ENCODE measurements around the gene FLVCR1. TPM values are rescaled to one million over a fixed set of nuclear protein-coding genes. Genes with fewer than 3 reads are reported as not detected.

FLVCR1 gene
- total and polyA plus RNA-seq, 9 of the 15 experiments (the other 6 are each of a cell fraction or from before 2014, with no cell fraction given): 5.2 to 18.0 (median 12.5) TPM

- TF ChIP-seq REST (IDR thresholded peaks at IDR 0.05; ENCODE audit: borderline replicate concordance) (no peak; the same call in 1 of the 2 replicates), REST (CRISPR knock-in tag; IDR thresholded peaks at IDR 0.05; ENCODE audit: low read depth) (no peak), FOXO4 (CRISPR knock-in tag; IDR thresholded peaks at IDR 0.05) (no peak), TSC22D4 (tag; IDR thresholded peaks at IDR 0.05) (no peak), PREB (CRISPR knock-in tag; IDR thresholded peaks at IDR 0.05) (0 out of 2 replicates have a peak, but pooled peaks have one; percentile 70), GABPB1 (CRISPR knock-in tag; IDR thresholded peaks at IDR 0.05) (peak; percentile 42; the same call in 1 of the 2 replicates)
Measured at GRCh38 chr1:212916481-212917133, 58.5 kb downstream of the FLVCR1 start (continued).
